Fibroblast of lung (primary cell): ENCODE measurements around the gene XPO5. TPM values are rescaled to one million over a fixed set of nuclear protein-coding genes. Genes with fewer than 3 reads are reported as not detected.

Experiments used
- DNase-seq, 2 donors: peaks; one replicate each; pipeline versions ENCODE4 v3.0.0 to v3.0.0-alpha.2; 2010; ENCODE audit warnings: low read depth in 2 of 2
- H2AFZ ChIP-seq: 2 replicates; pipeline ENCODE4 v1.5.1; 2012; ENCODE audit warnings: low read length, control low read depth, inconsistent platforms
- H3K27ac ChIP-seq: 2 replicates; pipeline ENCODE4 v1.5.1; 2011; ENCODE audit warnings: low read length, control low read depth; ENCODE audit not compliant: insufficient read depth
- H3K27me3 ChIP-seq: 2 replicates; pipeline ENCODE4 v1.5.1; 2011; ENCODE audit warnings: mild to moderate bottlenecking, low read length; ENCODE audit not compliant: control insufficient read depth, insufficient read depth
- H3K36me3 ChIP-seq: 2 replicates; pipeline ENCODE4 v1.5.1; 2011; ENCODE audit warnings: low read length; ENCODE audit not compliant: control insufficient read depth, insufficient read depth
- H3K4me1 ChIP-seq: 2 replicates; pipeline ENCODE4 v1.5.1; 2011; ENCODE audit warnings: low read length; ENCODE audit not compliant: control insufficient read depth, insufficient read depth; ENCODE audit errors: extremely low read depth
- H3K4me2 ChIP-seq: 2 replicates; pipeline ENCODE4 v1.5.1; 2011; ENCODE audit warnings: low read length, control low read depth; ENCODE audit not compliant: insufficient read depth; ENCODE audit errors: extremely low read depth
- H3K4me3 ChIP-seq, 4 experiments: fragments of 200-600 bp in 1 of 4; sonication (generic) in 1 of 4; replicated peaks in 1 of 4; 2 replicates each; pipeline ENCODE4 v1.5.1; 2011 to 2016; ENCODE audit warnings: low read length in 4 of 4, low read depth in 3 of 4, mild to moderate bottlenecking in 3 of 4, control low read depth in 2 of 4, inconsistent platforms in 1 of 4, mixed read lengths in 1 of 4; ENCODE audit not compliant: insufficient read depth in 1 of 4; ENCODE audit errors: control extremely low read depth in 1 of 4
- H3K79me2 ChIP-seq: 2 replicates; pipeline ENCODE4 v1.5.1; 2012; ENCODE audit warnings: mild to moderate bottlenecking, low read length, inconsistent platforms; ENCODE audit not compliant: control insufficient read depth, insufficient read depth
- H3K9ac ChIP-seq: 2 replicates; pipeline ENCODE4 v1.5.1; 2011; ENCODE audit warnings: mild to moderate bottlenecking, low read length, control low read depth; ENCODE audit not compliant: insufficient read depth
- H3K9me3 ChIP-seq: 2 replicates; pipeline ENCODE4 v1.5.1; 2012; ENCODE audit warnings: low read depth, low read length; ENCODE audit not compliant: control insufficient read depth, insufficient read depth
- H4K20me1 ChIP-seq: 2 replicates; pipeline ENCODE4 v1.5.1; 2011; ENCODE audit warnings: low read length; ENCODE audit not compliant: control insufficient read depth, insufficient read depth; ENCODE audit errors: extremely low read depth
- CTCF ChIP-seq, 2 donors: IDR thresholded peaks in 1 of 2; conservative IDR thresholded peaks in 1 of 2; 1 replicate in 1 of 2; 2 replicates in 1 of 2; pipeline ENCODE4 v1.5.1; 2011 to 2012; ENCODE audit warnings: low read length in 2 of 2, control low read depth in 1 of 2, inconsistent platforms in 1 of 2, low read depth in 1 of 2, mild to moderate bottlenecking in 1 of 2
- EZH2 ChIP-seq: IDR thresholded peaks from 2 replicates; pipeline ENCODE4 v1.5.1; 2012; ENCODE audit warnings: low read length, control low read depth, mild to moderate bottlenecking; ENCODE audit errors: missing control alignments
- polyA plus RNA-seq, 2 donors: library from polyadenylated mRNA; depleted of rRNA in 1 of 2; stranded (reverse) in 1 of 2; unstranded in 1 of 2; fragments of >200 nt; gene quantifications; 2 replicates each; pipeline ENCODE4 v1.2.1, GENCODE V29; 2011 to 2012; ENCODE audit warnings: missing spikeins in 1 of 2
- total RNA-seq: library from RNA; depleted of rRNA; stranded (reverse); fragments of >200 nt; gene quantifications from 2 replicates; pipeline ENCODE4 v1.2.1, GENCODE V29; 2014

The XPO5 gene
- total and polyA plus RNA-seq, 2 donors (not counting 1 experiment from before 2014, with no cell fraction given), result 20.5 to 21.7 TPM

GRCh38 chr6:43472515-43472914 is 103.3 kb downstream of the XPO5 start:
- Histone ChIP-seq H3K36me3 (no peaks in the 10 kb centered on the region), H4K20me1 (no peaks in the 10 kb centered on the region), H2AFZ (no peak overlapping the region), H3K9me3 (no peaks in the 10 kb centered on the region), H3K27ac (no peak overlapping the region), H3K4me1 (peaks cover 2% of the 10 kb centered on the region), H3K9ac (no peak overlapping the region), H3K4me3 (no peak overlapping the region), H3K27me3 (peaks cover 5% of the 10 kb centered on the region), H3K79me2 (no peaks in the 10 kb centered on the region), H3K4me2 (no peak overlapping the region)
- DNase-seq, result no peak
- no peak for TF ChIP-seq CTCF (conservative IDR thresholded peaks at IDR 0.05 in 1 of 2, IDR thresholded peaks at IDR 0.05 in 1 of 2; ENCODE audit: low read depth in 1 of 2, low read length in 2 of 2)
- no peak for TF ChIP-seq EZH2

Other genes starting within 250 kb of the XPO5 start
- 5.6 and 6.1 TPM in 2 replicates for gene ZNF318, start 206.4 kb downstream of the XPO5 start, total RNA-seq
- gene ZNF318, start 206.4 kb downstream of the XPO5 start, polyA plus RNA-seq, result 8.6 and 10.0 TPM in 2 replicates
- 16.7 and 23.1 TPM in 2 replicates for gene ABCC10, start 148.5 kb downstream of the XPO5 start, total RNA-seq
- gene ABCC10, start 148.5 kb downstream of the XPO5 start, polyA plus RNA-seq, result 8.9 and 9.3 TPM in 2 replicates
- gene DLK2, start 120.5 kb downstream of the XPO5 start, total RNA-seq, result under 0.01 and 0.17 TPM in 2 replicates
- 0.23 and 0.50 TPM in 2 replicates for gene DLK2, start 120.5 kb downstream of the XPO5 start, polyA plus RNA-seq
- gene TJAP1, start 98.5 kb downstream of the XPO5 start, total RNA-seq, result 7.4 and 8.9 TPM in 2 replicates
- 18.9 and 22.9 TPM in 2 replicates for gene TJAP1, start 98.5 kb downstream of the XPO5 start, polyA plus RNA-seq
- gene LRRC73, start 65.7 kb downstream of the XPO5 start, total RNA-seq, result 0.26 and 0.33 TPM in 2 replicates
- 0.17 and 0.18 TPM in 2 replicates for gene LRRC73, start 65.7 kb downstream of the XPO5 start, polyA plus RNA-seq
- 83.7 and 106 TPM in 2 replicates for gene YIPF3, start 59.1 kb downstream of the XPO5 start, total RNA-seq
- gene YIPF3, start 59.1 kb downstream of the XPO5 start, polyA plus RNA-seq, result 173 TPM in 2 replicates
- 27.4 and 32.4 TPM in 2 replicates for gene POLR1C, start 58.9 kb downstream of the XPO5 start, total RNA-seq
- 39.7 and 55.2 TPM in 2 replicates for gene POLR1C, start 58.9 kb downstream of the XPO5 start, polyA plus RNA-seq
- gene POLH, start 147 bp upstream of the XPO5 start, total RNA-seq, result 19.5 and 21.8 TPM in 2 replicates
- gene POLH, start 147 bp upstream of the XPO5 start, polyA plus RNA-seq, result 19.0 and 22.5 TPM in 2 replicates
- gene GTPBP2, start 53.2 kb upstream of the XPO5 start, total RNA-seq, result 111 and 174 TPM in 2 replicates
- 44.4 and 45.2 TPM in 2 replicates for gene GTPBP2, start 53.2 kb upstream of the XPO5 start, polyA plus RNA-seq
- 19.2 and 19.3 TPM in 2 replicates for gene MAD2L1BP, start 59.8 kb upstream of the XPO5 start, total RNA-seq
- gene MAD2L1BP, start 59.8 kb upstream of the XPO5 start, polyA plus RNA-seq, result 34.5 and 39.0 TPM in 2 replicates
- 1.5 and 1.7 TPM in 2 replicates for gene RSPH9, start 69.0 kb upstream of the XPO5 start, total RNA-seq
- gene RSPH9, start 69.0 kb upstream of the XPO5 start, polyA plus RNA-seq, result 0.50 and 0.87 TPM in 2 replicates
- 39.3 and 42.1 TPM in 2 replicates for gene MRPS18A, start 111.8 kb upstream of the XPO5 start, total RNA-seq
- 31.8 and 43.7 TPM in 2 replicates for gene MRPS18A, start 111.8 kb upstream of the XPO5 start, polyA plus RNA-seq
- 150 and 208 TPM in 2 replicates for gene VEGFA, start 194.2 kb upstream of the XPO5 start, total RNA-seq
- gene VEGFA, start 194.2 kb upstream of the XPO5 start, polyA plus RNA-seq, result 68.0 and 111 TPM in 2 replicates